VCaP (cell line): Measurements from ENCODE around the gene CTIF.

Experiments used
- H3K27ac ChIP-seq: fragments of 450-650 bp; 2 replicates; pipeline ENCODE4 v1.5.1; 2017
- TF ChIP-seq, protein P1 (sequence below): fragments of 450-650 bp; conservative IDR thresholded peaks from 2 replicates; pipeline ENCODE4 v1.5.1; 2017; ENCODE audit warnings: mild to moderate bottlenecking, moderate library complexity

Gene CTIF

DNA sequence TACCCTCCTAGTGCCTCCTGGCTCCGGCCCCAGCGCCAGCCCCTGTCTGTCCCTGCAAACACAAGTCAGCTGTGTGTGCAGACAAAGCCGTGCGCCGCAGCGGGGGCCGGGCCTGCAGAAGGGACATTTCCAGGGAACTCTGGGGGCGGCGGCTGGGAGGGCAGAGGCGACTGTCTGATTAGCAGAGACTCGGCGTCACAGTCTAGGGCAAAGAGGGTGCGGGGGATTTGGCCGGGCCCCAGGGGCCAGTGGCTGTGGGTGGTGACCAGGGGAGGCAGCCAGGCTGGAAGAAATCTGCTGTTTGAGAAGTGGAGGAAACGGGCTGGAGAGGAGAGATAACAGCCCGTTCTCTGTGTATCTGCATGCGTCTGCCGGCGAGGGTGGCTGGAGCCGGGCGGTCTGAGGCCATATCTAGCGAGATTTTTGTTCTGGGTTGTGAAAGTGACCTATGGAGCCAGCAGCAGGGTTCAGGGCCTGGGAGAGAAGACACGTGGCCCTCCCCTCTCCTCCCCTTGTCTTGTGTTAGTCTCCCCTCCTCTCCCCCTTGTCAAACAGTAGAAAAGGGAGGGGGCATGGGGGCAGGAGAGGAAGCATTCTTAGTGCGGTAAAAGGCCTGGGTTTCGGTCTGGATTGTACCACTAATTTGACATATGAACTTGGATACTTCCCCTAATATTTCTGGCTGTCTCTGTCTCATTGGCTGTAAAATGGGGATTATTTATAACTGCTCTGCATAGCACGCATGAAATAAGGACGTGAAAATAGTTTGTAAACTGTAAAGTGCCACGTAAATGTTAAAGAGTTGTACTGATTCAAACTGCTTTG is 242.5 kb downstream of the CTIF start:
- peak overlapping the region; percentile 46 for H3K27ac ChIP-seq
- TF ChIP-seq, protein P1, sequence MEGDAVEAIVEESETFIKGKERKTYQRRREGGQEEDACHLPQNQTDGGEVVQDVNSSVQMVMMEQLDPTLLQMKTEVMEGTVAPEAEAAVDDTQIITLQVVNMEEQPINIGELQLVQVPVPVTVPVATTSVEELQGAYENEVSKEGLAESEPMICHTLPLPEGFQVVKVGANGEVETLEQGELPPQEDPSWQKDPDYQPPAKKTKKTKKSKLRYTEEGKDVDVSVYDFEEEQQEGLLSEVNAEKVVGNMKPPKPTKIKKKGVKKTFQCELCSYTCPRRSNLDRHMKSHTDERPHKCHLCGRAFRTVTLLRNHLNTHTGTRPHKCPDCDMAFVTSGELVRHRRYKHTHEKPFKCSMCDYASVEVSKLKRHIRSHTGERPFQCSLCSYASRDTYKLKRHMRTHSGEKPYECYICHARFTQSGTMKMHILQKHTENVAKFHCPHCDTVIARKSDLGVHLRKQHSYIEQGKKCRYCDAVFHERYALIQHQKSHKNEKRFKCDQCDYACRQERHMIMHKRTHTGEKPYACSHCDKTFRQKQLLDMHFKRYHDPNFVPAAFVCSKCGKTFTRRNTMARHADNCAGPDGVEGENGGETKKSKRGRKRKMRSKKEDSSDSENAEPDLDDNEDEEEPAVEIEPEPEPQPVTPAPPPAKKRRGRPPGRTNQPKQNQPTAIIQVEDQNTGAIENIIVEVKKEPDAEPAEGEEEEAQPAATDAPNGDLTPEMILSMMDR = no peak

DNA sequence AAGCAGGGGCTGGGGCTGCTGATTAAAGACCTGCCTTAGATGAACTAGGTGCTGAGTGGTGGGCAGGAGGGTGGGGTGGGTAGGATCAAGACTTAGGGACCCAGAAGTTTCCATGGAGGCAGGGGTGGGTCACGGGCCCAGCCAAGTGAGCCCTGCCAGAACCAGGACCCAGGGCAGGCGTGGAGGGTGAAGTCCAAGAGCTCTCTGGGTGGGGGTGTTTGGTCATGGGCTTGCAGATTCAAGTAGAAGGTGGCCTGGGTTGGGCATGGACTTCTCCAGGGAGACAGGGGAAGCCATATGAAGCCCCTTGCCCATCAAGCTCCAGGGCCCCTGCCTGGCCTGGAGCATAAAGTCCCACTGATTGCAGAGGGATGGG is 243.1 kb downstream of the CTIF start:
- H3K27ac ChIP-seq = peak overlapping the region; percentile 46; the same call in 1 of the 2 replicates
- TF ChIP-seq, protein P1 = no peak

DNA sequence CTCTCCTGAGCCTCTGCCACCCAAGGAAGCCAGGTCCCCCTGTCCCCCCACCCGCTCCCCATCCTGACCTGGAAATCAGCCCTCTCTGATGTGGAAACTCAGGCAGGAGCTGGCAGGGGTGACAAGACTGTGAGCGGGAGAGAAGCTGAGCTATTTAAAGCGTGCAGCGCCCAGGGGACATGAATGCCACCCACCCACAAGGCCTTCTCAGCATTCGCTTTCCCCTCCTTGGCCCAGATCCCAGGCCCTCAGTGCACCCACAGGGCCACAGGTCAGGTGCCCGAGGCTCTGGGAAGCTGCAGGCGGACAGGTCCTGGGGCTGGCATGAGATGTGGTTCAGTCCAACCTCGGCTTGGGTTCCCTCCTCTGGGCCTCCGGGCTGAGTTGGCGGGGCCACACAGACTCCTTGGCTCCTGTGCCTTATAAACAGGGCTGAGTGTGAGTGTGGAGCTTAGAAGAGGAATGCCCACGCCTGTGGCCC is 243.6 kb downstream of the CTIF start:
- H3K27ac ChIP-seq = peak overlapping the region; percentile 46; the same call in 1 of the 2 replicates
- TF ChIP-seq, protein P1 = no peak

DNA sequence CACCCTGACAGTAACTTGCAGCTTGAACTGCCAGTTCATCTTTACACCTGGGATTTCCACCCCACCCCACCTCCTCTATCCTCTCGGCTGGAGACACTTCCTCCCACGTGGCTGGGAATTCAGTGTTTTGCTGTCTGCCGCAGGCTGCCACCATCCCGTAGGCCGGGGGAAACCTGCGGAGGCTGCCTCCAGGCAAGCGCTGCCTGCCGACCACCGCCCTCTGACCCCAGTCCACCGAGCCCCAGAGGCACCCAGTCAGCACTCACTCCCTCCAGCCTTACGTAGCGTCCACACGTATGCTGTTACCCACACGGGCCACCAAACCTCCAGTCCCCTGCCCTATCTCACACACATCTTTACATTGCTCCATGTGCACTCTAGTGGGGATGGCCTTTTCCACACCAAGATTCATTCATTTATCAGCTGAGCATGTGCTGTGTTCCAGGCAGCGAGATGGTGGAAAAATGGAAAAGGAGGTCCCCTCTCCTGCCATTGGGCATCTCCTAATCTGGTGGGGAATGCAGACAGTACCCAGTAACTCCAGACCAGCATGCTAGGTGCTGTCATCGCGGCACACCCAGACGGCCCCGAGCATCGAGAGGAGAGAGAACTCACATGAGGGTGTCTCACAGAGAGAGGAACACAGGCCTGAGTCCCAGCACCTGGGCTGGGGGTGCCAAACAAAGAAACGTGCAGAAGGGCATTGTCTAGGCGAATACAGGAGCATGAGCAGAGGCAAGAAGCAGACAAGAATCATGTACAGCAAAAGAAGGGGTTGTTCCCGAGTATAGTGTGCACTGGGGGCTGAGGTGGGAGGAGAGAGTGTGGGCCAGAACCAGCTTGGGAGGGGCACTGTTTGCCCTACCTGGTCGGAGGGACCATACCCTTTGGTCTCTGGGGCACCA is 245.0 kb downstream of the CTIF start:
- TF ChIP-seq, protein P1 = no peak

DNA sequence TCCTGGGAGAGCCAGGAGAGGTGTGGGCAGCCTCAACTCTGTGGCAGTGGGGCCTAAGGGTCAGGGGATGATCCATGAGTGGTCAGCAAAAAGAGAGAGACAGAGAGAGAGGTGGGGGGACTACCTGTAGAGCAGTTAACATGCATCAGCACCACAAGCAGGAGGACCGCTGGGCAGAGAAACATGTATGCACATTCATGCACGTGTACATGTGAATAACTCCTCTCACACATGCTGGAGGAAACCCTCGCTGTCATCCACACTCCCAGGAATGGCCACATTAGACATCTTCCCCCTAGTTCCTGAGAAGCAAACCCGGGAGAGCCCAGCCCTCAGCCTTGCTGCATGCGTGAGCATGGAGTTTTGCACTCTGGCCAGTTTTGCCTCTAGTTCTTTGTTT is 245.8 kb downstream of the CTIF start:
- no peak overlapping the region for H3K27ac ChIP-seq
- TF ChIP-seq, protein P1 = no peak

More for the DNA sequence above, 245.0 kb downstream of the CTIF start:
- no peak overlapping the region for H3K27ac ChIP-seq

- TF ChIP-seq, protein P1 = no peak
- H3K27ac ChIP-seq = no peak overlapping the region
Observed at GRCh38 chr18:48785091-48785614, 246.3 kb downstream of the CTIF start.
